Colonic mucosa (tissue), 4 donors: ENCODE data around the gene PSME2. TPM values are rescaled to one million over a fixed set of nuclear protein-coding genes. Genes with fewer than 3 reads are reported as not detected.

Experiments
- DNase-seq: peaks from one replicate; pipeline ENCODE4 v3.0.0-alpha.2; 2020
- H3K27ac ChIP-seq: fragments of 200-600 bp; one replicate; pipeline ENCODE4 v1.8.0; 2021
- H3K27me3 ChIP-seq: fragments of 200-600 bp; one replicate; pipeline ENCODE4 v1.8.0; 2021
- H3K36me3 ChIP-seq: fragments of 200-600 bp; one replicate; pipeline ENCODE4 v1.8.0; 2021
- H3K4me1 ChIP-seq: fragments of 200-600 bp; one replicate; pipeline ENCODE4 v1.8.0; 2021; ENCODE audit warnings: mild to moderate bottlenecking
- H3K4me3 ChIP-seq: fragments of 200-600 bp; one replicate; pipeline ENCODE4 v1.8.0; 2021
- H3K9ac ChIP-seq, 2 donors: one replicate each; pipeline ENCODE4 v1.7.0; 2013; ENCODE audit warnings: control low read depth in 2 of 2, low read depth in 2 of 2, low read length in 2 of 2
- H3K9me3 ChIP-seq: fragments of 200-600 bp; one replicate; pipeline ENCODE4 v1.8.0; 2021
- intact Hi-C: fragments of 100-400 bp; cut with DNase I; formaldehyde crosslinking; loops from one replicate; pipeline ENCODE4 v1.14.1; 2022
- total RNA-seq, 2 donors: library from RNA; stranded (reverse); fragmentation: NEBNext Ultra II Directional in 1 of 2; extraction: Animal tissue kit (Norgen Biotek cat#: 25700) in 1 of 2; gene quantifications; one replicate each; pipeline ENCODE4 v1.2.1, GENCODE V29; 2021
- TF ChIP-seq, protein P1 (sequence below): fragments of 200-600 bp; IDR thresholded peaks from one replicate; pipeline ENCODE4 v1.8.0; 2022; ENCODE audit warnings: antibody characterized with exemption, mild to moderate bottlenecking
- donor health status: healthy.
- donor health status: DM: no; HTN: no; CAD: no.
- donor health status: DM: no; HTN: no; CAD: no.

The PSME2 gene, protein sequence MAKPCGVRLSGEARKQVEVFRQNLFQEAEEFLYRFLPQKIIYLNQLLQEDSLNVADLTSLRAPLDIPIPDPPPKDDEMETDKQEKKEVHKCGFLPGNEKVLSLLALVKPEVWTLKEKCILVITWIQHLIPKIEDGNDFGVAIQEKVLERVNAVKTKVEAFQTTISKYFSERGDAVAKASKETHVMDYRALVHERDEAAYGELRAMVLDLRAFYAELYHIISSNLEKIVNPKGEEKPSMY
- 100 to 1,000 TPM; 151 to 320 TPM for total RNA-seq

DNA sequence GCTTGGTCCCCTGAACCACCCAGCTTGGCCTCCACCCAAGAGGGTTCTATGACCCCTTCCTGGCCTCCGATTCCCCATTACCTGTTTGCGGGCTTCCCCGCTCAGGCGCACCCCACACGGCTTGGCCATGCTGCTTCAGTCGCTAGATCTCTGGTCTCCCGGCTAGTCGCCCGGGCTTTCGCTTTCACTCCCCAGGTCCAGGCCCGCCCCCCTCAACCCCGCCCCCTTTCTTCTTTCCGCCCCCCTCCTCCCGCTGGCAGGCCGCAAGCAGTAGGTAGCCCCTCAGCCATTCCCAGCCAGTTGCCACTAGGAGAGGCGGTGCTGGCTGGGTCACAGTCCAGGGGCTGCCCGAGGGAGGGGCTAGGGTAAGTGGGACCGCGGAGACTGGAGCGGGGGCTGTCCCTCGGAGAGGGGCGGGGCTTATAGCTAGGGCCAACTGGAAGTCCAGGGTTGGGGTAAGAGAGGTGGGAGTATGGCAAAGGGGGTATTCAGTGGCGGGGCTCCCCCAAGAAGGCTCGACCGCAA is at the start of gene PSME2:
Gene PSME2 (minus strand): TSS at position 158 of the 525 bp plus-strand sequence. CDS start 29 bp downstream, at position 129.
- DNase-seq, result peak; percentile 97
- no peaks in the 10 kb centered on the region for H3K9me3 ChIP-seq
- peaks cover 23% of the 10 kb centered on the region for H3K4me1 ChIP-seq
- TF ChIP-seq, protein P1, sequence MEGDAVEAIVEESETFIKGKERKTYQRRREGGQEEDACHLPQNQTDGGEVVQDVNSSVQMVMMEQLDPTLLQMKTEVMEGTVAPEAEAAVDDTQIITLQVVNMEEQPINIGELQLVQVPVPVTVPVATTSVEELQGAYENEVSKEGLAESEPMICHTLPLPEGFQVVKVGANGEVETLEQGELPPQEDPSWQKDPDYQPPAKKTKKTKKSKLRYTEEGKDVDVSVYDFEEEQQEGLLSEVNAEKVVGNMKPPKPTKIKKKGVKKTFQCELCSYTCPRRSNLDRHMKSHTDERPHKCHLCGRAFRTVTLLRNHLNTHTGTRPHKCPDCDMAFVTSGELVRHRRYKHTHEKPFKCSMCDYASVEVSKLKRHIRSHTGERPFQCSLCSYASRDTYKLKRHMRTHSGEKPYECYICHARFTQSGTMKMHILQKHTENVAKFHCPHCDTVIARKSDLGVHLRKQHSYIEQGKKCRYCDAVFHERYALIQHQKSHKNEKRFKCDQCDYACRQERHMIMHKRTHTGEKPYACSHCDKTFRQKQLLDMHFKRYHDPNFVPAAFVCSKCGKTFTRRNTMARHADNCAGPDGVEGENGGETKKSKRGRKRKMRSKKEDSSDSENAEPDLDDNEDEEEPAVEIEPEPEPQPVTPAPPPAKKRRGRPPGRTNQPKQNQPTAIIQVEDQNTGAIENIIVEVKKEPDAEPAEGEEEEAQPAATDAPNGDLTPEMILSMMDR, result no peak
- peak within 1 kb of the TSS; percentile 95 to 97 for H3K9ac ChIP-seq
- H3K27me3 ChIP-seq, result no peaks in the 10 kb centered on the region
- H3K27ac ChIP-seq, result peak within 1 kb of the TSS; percentile 99
- intact Hi-C loops, result no loop called here
- H3K4me3 ChIP-seq, result peak within 1 kb of the TSS; percentile 94
- H3K36me3 ChIP-seq, result peaks cover 14% of the 10 kb centered on the region

DNA sequence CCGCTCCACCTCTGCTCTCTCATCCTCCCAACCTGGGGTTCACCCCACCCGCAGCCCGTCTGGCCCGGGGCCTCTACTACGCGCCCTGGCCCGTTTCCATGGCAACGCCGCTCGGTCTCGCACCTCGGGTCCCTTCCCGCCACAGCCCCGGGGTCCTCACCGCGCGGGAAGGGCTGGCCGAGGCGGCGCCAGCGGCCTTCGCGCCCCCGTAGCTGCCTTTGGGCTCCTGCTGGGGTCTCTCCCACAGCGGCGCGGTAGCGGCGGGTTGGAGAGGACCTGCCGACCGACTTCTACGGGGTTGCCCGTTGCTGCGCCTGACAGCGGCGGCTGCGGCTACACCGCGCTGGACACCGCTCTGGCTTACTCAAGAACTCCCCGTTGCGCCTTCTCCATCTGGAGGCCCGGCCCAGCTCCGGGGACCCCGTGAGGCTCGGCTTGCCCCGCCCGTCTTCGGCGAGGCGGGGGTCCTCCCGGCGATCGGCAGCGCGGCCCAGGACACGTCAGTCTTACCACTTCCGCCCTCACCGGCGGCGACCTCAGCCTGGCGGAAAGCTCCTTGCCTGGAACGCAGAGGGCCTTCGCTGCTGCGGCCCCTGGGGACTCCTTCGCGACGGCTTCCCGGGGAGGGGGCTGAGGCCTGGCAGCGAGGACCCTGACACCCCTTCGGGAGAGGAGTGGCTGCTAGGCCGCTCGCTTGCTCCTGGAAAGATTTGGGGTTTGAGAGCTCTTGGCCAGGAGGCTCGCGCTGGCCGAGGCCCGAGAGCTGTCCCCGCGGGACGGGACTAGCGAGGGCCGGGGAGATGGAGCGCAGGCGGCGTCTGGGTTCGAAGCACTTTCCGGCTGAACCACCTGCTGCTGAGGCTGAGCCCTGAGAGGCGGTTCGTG is 49.0 kb upstream of the PSME2 start, which contains the start of gene TM9SF1:
Gene TM9SF1 (minus strand): TSS at position 256 of the 885 bp plus-strand sequence. CDS start 422 bp downstream, outside the sequence.
- intact Hi-C loops, result no loop called here
- Histone ChIP-seq H3K9me3 (no peaks in the 10 kb centered on the region), H3K27ac (peak within 1 kb of the TSS; percentile 94), H3K4me1 (peaks cover 4% of the 10 kb centered on the region), H3K9ac (peak within 1 kb of the TSS; percentile 73 to 78), H3K4me3 (peak within 1 kb of the TSS; percentile 96), H3K27me3 (no peaks in the 10 kb centered on the region), H3K36me3 (no peaks in the 10 kb centered on the region)
- peak; percentile 87 for DNase-seq
- TF ChIP-seq, protein P1, result no peak

DNA sequence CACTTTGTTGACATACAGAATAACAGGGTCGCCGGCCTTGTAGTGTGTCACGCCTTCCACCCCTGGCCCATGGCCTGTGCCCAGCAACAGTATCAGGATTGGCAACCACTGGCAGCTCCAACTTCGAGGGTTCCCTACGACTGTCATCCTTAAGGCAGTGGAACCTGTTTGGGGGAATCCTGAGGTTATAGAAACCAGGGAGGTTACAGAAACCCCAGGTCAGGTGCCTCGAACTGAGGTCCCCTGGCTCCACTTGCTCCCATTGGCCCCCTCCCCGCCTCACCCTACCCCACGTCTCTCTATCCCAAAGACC is 48.4 kb upstream of the PSME2 start:
- TF ChIP-seq, protein P1, result no peak
- DNase-seq, result no peak
- H3K27ac ChIP-seq, result peak overlapping the region; percentile 94
- H3K9ac ChIP-seq, result peak overlapping the region; percentile 73 to 78
- no peaks in the 10 kb centered on the region for H3K27me3 ChIP-seq
- no peaks in the 10 kb centered on the region for H3K36me3 ChIP-seq
- peak overlapping the region; percentile 96 for H3K4me3 ChIP-seq
- H3K4me1 ChIP-seq, result peaks cover 4% of the 10 kb centered on the region
- intact Hi-C loops, result no loop called here
- H3K9me3 ChIP-seq, result no peaks in the 10 kb centered on the region

DNA sequence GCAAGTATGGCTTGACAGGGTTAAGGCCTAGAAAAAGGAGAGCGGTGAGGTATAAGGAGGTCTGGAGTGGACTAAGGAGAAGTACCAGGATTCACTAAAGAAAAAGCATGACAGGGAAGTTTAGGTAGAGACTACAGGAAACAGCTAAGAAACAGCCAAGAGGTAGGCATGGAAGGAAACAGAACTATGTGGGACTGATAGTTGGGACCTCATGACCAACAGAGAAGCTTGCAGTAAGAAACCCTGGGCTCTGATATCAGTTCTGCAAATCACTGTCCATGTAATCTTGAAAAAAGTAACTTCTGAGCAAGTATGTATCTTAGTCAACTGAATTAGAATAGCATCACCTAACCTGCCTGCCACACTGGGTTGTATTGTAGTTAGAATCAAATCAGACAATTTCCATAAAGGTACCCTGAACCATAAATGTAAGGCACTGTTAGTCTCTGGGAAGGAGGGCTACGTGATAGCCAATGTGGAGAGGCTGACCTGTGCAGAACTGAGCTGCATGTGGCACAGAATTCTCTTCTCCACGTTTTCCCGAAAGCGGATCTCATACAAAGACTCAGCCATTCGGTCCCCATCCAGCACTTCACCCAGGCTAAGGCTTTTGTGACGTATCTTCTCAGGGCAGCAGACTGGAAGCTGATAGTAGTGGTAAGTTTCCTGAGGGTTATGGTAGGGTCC is 47.9 kb upstream of the PSME2 start:
- no peaks in the 10 kb centered on the region for H3K9me3 ChIP-seq
- no peaks in the 10 kb centered on the region for H3K27me3 ChIP-seq
- peak overlapping the region; percentile 96 for H3K4me3 ChIP-seq
- TF ChIP-seq, protein P1, result no peak
- intact Hi-C loops, result no loop called here
- H3K4me1 ChIP-seq, result peaks cover 4% of the 10 kb centered on the region
- H3K36me3 ChIP-seq, result no peaks in the 10 kb centered on the region
- no peak for DNase-seq
- peak overlapping the region; percentile 73 to 78 for H3K9ac ChIP-seq
- H3K27ac ChIP-seq, result peak overlapping the region; percentile 94

DNA sequence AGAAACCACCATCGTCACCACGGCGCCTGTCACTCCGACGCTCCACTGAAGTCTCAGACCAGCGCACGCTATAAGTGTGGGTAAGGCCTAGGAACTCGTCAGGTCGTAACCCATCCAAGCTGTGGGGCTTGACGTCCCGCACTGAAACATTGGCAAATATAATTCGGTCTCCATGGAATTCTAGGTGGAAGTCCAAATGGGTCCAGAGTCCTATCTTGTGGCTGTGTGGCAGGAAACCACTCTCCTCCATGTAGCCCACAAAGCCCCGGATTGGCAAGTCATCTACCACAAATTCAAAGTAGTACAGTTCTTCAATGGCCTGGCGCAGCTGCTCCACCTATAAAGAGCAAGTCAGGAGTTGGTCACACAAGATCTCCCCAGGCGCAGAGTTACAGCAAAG is 46.5 kb upstream of the PSME2 start:
- Histone ChIP-seq H3K9ac (no peak overlapping the region), H3K9me3 (no peaks in the 10 kb centered on the region), H3K4me1 (peaks cover 4% of the 10 kb centered on the region), H3K36me3 (no peaks in the 10 kb centered on the region), H3K4me3 (no peak overlapping the region), H3K27ac (no peak overlapping the region), H3K27me3 (no peaks in the 10 kb centered on the region)
- TF ChIP-seq, protein P1, result no peak
- DNase-seq, result no peak
- intact Hi-C loops, result no loop called here
